Measurements from ENCODE around the gene FGF16. TPM values are rescaled to one million over a fixed set of nuclear protein-coding genes. Genes with fewer than 3 reads are reported as not detected.

The FGF16 gene
- total and polyA plus RNA-seq, 2 of the 8 experiments (the other 6 are each of a cell fraction or from before 2014, with no cell fraction given): 0.50 to 1.4 TPM

DNA sequence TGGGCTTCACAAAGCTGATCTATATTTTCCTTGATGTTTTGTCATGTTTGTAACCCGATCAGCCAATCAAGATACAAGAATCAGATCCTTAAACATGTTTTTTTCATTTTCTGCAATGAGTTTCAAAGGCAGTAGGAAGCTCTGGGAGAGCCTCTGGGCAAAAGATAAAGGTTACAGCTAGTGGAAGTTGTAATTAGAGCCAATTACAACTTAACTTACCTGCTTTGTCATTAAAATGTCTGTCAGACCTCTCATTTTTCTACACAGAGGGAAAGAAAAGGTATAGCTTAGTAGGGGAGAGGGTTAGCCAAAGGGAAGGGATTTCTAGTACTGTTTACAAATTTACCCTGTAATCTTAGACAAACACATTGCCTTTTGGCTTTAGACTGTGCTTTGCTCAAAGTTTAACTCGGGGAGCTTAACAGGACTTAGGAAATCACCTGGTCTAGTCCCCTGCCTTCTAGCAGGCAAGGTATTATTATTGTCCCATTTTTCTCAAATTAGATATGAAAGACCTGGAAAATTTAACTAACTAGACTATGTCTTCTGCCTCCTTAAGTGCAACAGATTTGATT lies 55.8 kb downstream of the FGF16 start (continued):
- TF ChIP-seq SUZ12 (IDR thresholded peaks at IDR 0.05; ENCODE audit: low read length) (no peak), ZNF274 (IDR thresholded peaks at IDR 0.05; ENCODE audit: borderline replicate concordance, extremely low read depth, low read length) (no peak), NANOG (IDR thresholded peaks at IDR 0.05; ENCODE audit: insufficient read depth, low read depth, low read length, poor library complexity, severe bottlenecking) (no peak)
